HG03558 (cell line): ENCODE data around the gene PPP1R14C.

ENCODE experiments used
- ATAC-seq: cut with Tn5 transposase; IDR thresholded peaks from one replicate; pipeline ENCODE4 v1.9.1; 2021; ENCODE audit warnings: moderate number of reproducible peaks; ENCODE audit not compliant: unreplicated experiment; ENCODE audit errors: extremely low read depth

Gene PPP1R14C

DNA sequence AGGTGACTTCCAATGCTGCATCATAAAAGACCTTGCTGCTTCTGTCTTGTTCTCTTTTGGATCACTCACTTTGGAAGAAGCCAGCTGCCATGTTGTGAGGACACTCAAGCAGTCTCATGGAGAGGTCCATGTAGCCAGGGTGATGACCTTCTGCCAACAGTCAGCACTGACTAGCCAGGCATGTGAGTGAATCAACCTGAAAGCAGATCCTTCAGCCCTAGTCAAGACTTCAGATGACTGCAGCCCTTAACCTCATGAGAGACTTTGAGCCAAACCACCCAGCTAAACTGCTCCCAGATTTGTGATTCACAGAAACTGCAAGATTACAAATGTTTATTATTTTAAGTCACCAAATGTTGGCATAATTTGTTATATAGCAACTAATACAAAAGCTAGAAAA, 140.0 kb downstream of the PPP1R14C start:
- no peak for ATAC-seq

DNA sequence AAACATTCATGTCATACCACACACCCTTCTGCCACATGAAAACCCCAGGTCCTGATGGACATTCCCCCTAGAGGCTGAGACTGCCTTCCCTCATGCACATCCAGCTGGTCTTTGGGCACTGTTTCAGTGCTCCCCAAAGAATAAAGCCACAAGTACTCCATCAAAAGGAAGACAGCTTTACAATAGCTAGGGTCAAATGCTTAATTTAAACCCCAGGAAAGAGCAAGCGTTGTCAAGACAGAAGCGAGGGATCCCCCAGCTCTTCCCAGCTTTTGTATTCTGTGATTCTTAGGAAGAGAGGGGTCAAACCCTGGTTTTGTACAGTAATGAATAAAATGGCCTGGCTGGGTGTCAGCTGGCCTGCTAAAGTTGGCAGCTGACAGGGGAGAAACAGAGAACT, 143.6 kb downstream of the PPP1R14C start:
- no peak for ATAC-seq

GRCh38 chr6:150286912-150287311, 144.1 kb downstream of the PPP1R14C start:
- ATAC-seq, result no peak

DNA sequence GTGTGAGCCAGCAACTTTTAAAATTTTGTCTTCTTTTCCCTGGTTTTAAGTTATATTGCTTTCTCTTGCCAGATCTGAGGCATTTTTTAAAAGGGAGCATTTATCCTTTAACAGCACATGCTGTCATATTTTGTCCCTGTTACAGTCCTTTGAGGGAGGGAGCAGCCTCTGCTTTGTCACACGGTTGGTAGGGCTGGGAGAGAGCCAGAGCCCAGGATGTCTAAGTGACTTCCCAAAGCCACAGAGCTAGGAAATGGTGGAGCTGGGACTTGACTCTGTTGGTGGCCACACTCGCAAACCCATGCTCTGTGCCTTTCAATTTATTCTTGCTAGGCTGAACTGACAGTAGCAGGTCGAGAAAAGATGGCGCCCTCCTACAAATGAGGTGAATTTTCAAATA, 145.6 kb downstream of the PPP1R14C start:
- no peak for ATAC-seq

GRCh38 chr6:150289454-150290071, 146.7 kb downstream of the PPP1R14C start:
- no peak for ATAC-seq

DNA sequence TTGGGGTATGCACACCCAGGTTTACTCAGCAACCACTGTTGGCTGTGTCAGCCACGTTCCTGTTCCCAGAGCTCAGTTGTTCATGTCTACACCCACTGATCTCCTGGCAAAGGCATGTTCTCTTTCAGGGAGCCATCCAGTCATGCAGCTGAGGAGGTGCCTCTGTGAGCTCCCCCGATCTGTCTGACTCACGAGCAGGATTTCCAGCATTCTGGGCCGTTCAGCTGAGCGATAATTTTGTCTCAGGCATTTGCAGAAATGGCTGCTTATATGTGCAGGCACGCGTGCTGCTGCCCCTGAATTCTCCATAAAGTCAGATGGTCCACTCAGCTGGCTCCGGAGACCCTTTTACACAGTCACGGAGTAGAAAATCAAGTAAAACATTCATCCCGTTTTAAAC, 147.6 kb downstream of the PPP1R14C start:
- ATAC-seq, result no peak

- ATAC-seq, result no peak
Observed at GRCh38 chr6:150291968-150292710, 149.3 kb downstream of the PPP1R14C start.

- ATAC-seq, result no peak
Observed at GRCh38 chr6:150293019-150293418, 150.2 kb downstream of the PPP1R14C start.

GRCh38 chr6:150293423-150294173, 150.8 kb downstream of the PPP1R14C start:
- ATAC-seq, result no peak

- ATAC-seq, result no peak
Observed at GRCh38 chr6:150296890-150297289, 154.0 kb downstream of the PPP1R14C start.

DNA sequence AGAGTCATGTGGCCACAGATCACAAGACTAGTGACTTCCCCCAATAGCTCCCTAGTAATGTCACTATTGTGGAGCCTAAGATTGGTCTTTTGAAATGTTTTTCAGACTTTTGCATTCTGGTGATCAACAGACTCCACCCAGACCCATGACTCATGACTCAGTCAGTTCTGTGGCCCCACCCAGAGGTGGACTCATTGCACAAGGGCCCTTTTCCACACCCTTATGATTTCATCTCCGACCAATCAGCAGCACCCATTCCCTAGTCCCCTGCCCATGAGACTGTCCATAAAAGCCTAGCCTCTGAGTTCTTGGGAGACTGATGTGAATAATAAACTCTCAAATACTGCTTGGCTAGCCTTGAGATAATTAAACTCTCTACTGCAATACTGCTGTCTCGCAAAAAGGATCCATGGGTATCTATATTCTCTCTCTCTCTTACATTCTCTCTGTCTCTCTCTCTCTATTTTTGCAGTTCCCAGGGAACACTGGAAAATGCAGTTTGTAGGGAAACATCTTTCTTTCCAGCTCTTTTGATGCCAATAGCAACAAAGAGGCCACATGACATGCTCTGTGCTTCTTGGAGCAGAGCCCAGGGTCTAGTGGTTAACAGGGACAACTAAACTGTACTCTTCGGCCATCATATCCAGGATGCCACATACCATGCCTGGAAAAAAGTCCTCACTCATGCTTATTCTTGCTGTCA, 154.6 kb downstream of the PPP1R14C start:
- no peak for ATAC-seq

GRCh38 chr6:150298030-150298380, 155.2 kb downstream of the PPP1R14C start:
- ATAC-seq, result no peak

DNA sequence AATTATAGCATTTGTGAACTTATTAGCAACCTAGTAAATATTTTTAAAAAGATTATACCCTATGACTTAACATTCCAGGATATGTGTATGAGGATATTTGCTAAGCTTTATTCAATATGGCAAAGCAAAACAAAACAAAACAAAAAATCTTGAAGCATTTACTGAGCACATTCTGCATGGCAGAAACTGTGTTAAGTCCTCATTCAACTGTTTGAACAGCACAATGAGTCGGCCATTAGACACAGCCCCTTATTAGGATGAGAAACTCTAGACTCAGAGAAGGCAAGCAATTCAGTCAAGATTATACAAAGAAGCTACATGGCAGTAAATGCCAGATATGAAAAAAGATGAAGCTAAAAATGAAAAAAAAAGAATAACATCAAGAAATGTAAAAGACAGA, 155.8 kb downstream of the PPP1R14C start:
- ATAC-seq, result no peak
